A549 (cell line): ENCODE data around the gene TEAD4. TPM values are rescaled to one million over a fixed set of nuclear protein-coding genes. Genes with fewer than 3 reads are reported as not detected.

ENCODE experiments used
- ATAC-seq, 2 experiments: fragments of 200-7000 bp in 1 of 2; fragments of >200 bp in 1 of 2; cut with Nextera tagmentation in 1 of 2; cut with Tn5 transposase in 1 of 2; 3 replicates each; pipeline versions ENCODE4 v1.8.0 to v1.9.1; 2018 to 2020; ENCODE audit warnings: mild to moderate bottlenecking in 1 of 2, moderate library complexity in 1 of 2
- CTCF ChIA-PET: fragments of 300-600 bp; sonication (Branson Sonifier 250); formaldehyde crosslinking; extraction: SDS; loops from one replicate; lab custom pipeline; 2021; ENCODE audit warnings: antibody characterized with exemption, inconsistent platforms; lab: Yijun Ruan, JAX
- POLR2A ChIA-PET: fragments of 350-600 bp; formaldehyde crosslinking; extraction: SDS; loops from one replicate; lab custom pipeline; 2021; ENCODE audit warnings: antibody characterized with exemption, inconsistent platforms; lab: Yijun Ruan, JAX
- DNase-seq, 2 experiments: peaks; one replicate each; pipeline versions ENCODE4 v3.0.0 to v3.0.0-alpha.2; 2011 to 2016; ENCODE audit warnings: low read depth in 1 of 2, low spot score in 1 of 2
- FAIRE-seq: peaks from 2 replicates; lab custom pipeline; 2011; peaks lifted over from hg19 to GRCh38; lab: Jason Lieb, UNC
- H3K27ac ChIP-seq, 2 experiments: fragments of >200 bp; sonication (Bioruptor Twin); formaldehyde crosslinking; 3 replicates each; pipeline ENCODE4 v1.5.1; 2016 to 2017
- H3K4me1 ChIP-seq: fragments of >200 bp; sonication (Bioruptor Twin); formaldehyde crosslinking; 3 replicates; pipeline ENCODE4 v1.6.1; 2016
- H3K4me2 ChIP-seq: fragments of >200 bp; sonication (Bioruptor Twin); formaldehyde crosslinking; 3 replicates; pipeline ENCODE4 v1.6.1; 2016
- H3K4me3 ChIP-seq: fragments of >200 bp; sonication (Bioruptor Twin); formaldehyde crosslinking; 3 replicates; pipeline ENCODE4 v1.5.1; 2016
- H3K9me3 ChIP-seq: fragments of >200 bp; sonication (Bioruptor Twin); formaldehyde crosslinking; 3 replicates; pipeline ENCODE4 v1.6.1; 2016
- ATOH8 ChIP-seq: fragments of 250-450 bp; sonication (Bioruptor Pico); IDR thresholded peaks from 2 replicates; pipeline ENCODE4 v1.5.0; 2020; ENCODE audit warnings: low read depth, mild to moderate bottlenecking, moderate library complexity
- BHLHE40 ChIP-seq: IDR thresholded peaks from 2 replicates; pipeline ENCODE4 v1.6.1; 2012; ENCODE audit warnings: low read depth, low read length, inconsistent platforms
- CHD2 ChIP-seq: fragments of 150-350 bp; IDR thresholded peaks from 2 replicates; pipeline ENCODE4 v1.6.1; 2014; ENCODE audit warnings: low read length; ENCODE audit not compliant: partially characterized antibody
- CTCF ChIP-seq: fragments of >200 bp; sonication (Bioruptor Twin); formaldehyde crosslinking; IDR thresholded peaks from 3 replicates; pipeline ENCODE4 v1.5.1; 2016
- FOXS1 ChIP-seq: fragments of 250-450 bp; sonication (Bioruptor Pico); IDR thresholded peaks from 2 replicates; pipeline ENCODE4 v1.5.0; 2020; ENCODE audit warnings: mild to moderate bottlenecking, moderate library complexity
- GATA3 ChIP-seq: IDR thresholded peaks from 2 replicates; pipeline ENCODE4 v1.6.1; 2012; ENCODE audit warnings: borderline replicate concordance
- HDAC2 ChIP-seq: fragments of 200-600 bp; sonication (generic); IDR thresholded peaks from 2 replicates; pipeline ENCODE4 v1.6.1; 2016
- MAFK ChIP-seq: fragments of 450-650 bp; IDR thresholded peaks from 2 replicates; pipeline ENCODE4 v1.6.1; 2014; ENCODE audit not compliant: partially characterized antibody
- NR3C1 ChIP-seq: fragments of >200 bp; sonication (Bioruptor Twin); formaldehyde crosslinking; IDR thresholded peaks from 3 replicates; pipeline ENCODE4 v1.6.1; 2017
- PHF8 ChIP-seq: fragments of 200-600 bp; sonication (generic); IDR thresholded peaks from 2 replicates; pipeline ENCODE4 v1.6.1; 2016; ENCODE audit warnings: low read depth, mild to moderate bottlenecking, antibody characterized with exemption, moderate library complexity, borderline replicate concordance
- RAD21 ChIP-seq, 2 experiments: fragments of >200 bp in 1 of 2; sonication (Bioruptor Twin) in 1 of 2; formaldehyde crosslinking in 1 of 2; IDR thresholded peaks in 1 of 2; conservative IDR thresholded peaks in 1 of 2; 2 replicates in 1 of 2; 3 replicates in 1 of 2; pipeline ENCODE4 v1.6.1; 2012 to 2018; ENCODE audit warnings: inconsistent platforms in 1 of 2
- RARB ChIP-seq: fragments of 250-450 bp; sonication (Bioruptor Pico); IDR thresholded peaks from 2 replicates; pipeline ENCODE4 v1.8.0; 2021; ENCODE audit warnings: mild to moderate bottlenecking, moderate library complexity
- SMC3 ChIP-seq: fragments of >200 bp; sonication (Bioruptor Twin); formaldehyde crosslinking; IDR thresholded peaks from 3 replicates; pipeline ENCODE4 v1.6.1; 2018; ENCODE audit warnings: inconsistent platforms
- ZFP36 ChIP-seq: fragments of 450-650 bp; IDR thresholded peaks from 2 replicates; pipeline ENCODE4 v1.6.1; 2014; ENCODE audit warnings: borderline replicate concordance; ENCODE audit not compliant: partially characterized antibody
- ZSCAN20 ChIP-seq: fragments of 250-450 bp; sonication (Bioruptor Pico); IDR thresholded peaks from 2 replicates; pipeline ENCODE4 v1.8.0; 2022; ENCODE audit warnings: mild to moderate bottlenecking, moderate library complexity
- WGBS: methylation state at CpG from one replicate; pipeline ENCODE4 v1.1.6; 2017; ENCODE audit errors: missing lambda C conversion rate; 5-methylcytosine and 5-hydroxymethylcytosine counted together
- polyA plus RNA-seq, 4 experiments: library from polyadenylated mRNA; depleted of rRNA in 3 of 4; stranded (reverse); fragments of >200 nt; fragmentation: RNase III in 1 of 4; extraction: RNeasy Plus Mini Kit Qiagen cat#74134 plus additional on column Dnase treatment in 1 of 4; gene quantifications; 2 replicates in 3 of 4; 3 replicates in 1 of 4; pipeline ENCODE4 v1.2.3, GENCODE V29; 2011 to 2017
- TF ChIP-seq, protein P1 (sequence below): fragments of >200 bp; sonication (Bioruptor Twin); formaldehyde crosslinking; IDR thresholded peaks from 2 replicates; pipeline ENCODE4 v1.6.1; 2016
- TF ChIP-seq, protein P2 (sequence below): fragments of 150-350 bp; IDR thresholded peaks from 2 replicates; pipeline ENCODE4 v1.6.1; 2014; ENCODE audit warnings: low read depth, mild to moderate bottlenecking, low read length
- TF ChIP-seq, protein P3 (sequence below): IDR thresholded peaks from 2 replicates; pipeline ENCODE4 v1.6.1; 2012

TEAD4 gene
- polyA plus RNA-seq, 2 of the 4 experiments (the other 2 are of a cell fraction) = 22.6 to 31.8 TPM

DNA sequence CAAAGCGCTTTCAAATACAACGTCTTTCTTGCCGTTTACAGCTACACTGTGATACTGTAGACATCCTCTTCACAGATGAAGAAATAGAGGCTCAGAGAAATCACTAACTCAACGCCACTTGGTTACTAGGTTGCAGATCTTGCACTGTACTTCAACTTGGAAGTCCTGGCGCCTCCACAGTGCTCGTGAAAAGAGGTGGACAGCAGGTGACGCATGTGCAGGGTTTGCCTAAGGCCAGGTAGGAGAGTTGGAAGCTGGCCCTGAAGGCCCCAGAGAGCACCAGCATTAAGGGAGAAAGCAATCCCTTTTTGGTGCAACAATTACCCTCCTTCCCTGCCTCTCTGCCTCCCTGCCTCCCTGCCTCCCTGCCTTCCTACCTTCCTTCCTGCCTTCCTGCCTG, 95.2 kb downstream of the TEAD4 start:
- 63% methylated on average over 7 of the region's 7 CpGs for WGBS
- Histone ChIP-seq H3K9me3 (no peaks in the 10 kb centered on the region), H3K4me3 (no peak overlapping the region), H3K4me2 (no peak overlapping the region), H3K27ac (no peak overlapping the region), H3K4me1 (no peaks in the 10 kb centered on the region)
- CTCF ChIA-PET = interaction anchor here (0.6 to 2.5 kb wide), 5 partner anchors 12 to 201 kb away, joined by 3 to 12 read pairs (median 4); no protein-coding TSS in a partner anchor
- TF ChIP-seq FOXS1 (CRISPR knock-in tag) = no peak
- TF ChIP-seq, protein P1, sequence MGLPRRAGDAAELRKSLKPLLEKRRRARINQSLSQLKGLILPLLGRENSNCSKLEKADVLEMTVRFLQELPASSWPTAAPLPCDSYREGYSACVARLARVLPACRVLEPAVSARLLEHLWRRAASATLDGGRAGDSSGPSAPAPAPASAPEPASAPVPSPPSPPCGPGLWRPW = no peak
- TF ChIP-seq RAD21 (conservative IDR thresholded peaks at IDR 0.05 in 1 of 2, IDR thresholded peaks at IDR 0.05 in 1 of 2) = no peak
- no peak for TF ChIP-seq RARB (CRISPR knock-in tag)
- no peak for TF ChIP-seq ZFP36
- TF ChIP-seq ATOH8 (CRISPR knock-in tag) = no peak
- no peak for TF ChIP-seq MAFK
- no peak for TF ChIP-seq GATA3
- TF ChIP-seq BHLHE40 = no peak
- TF ChIP-seq, protein P2, sequence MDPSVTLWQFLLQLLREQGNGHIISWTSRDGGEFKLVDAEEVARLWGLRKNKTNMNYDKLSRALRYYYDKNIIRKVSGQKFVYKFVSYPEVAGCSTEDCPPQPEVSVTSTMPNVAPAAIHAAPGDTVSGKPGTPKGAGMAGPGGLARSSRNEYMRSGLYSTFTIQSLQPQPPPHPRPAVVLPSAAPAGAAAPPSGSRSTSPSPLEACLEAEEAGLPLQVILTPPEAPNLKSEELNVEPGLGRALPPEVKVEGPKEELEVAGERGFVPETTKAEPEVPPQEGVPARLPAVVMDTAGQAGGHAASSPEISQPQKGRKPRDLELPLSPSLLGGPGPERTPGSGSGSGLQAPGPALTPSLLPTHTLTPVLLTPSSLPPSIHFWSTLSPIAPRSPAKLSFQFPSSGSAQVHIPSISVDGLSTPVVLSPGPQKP = no peak
- TF ChIP-seq CHD2 = no peak
- no peak for TF ChIP-seq ZSCAN20 (CRISPR knock-in tag)
- TF ChIP-seq, protein P3, sequence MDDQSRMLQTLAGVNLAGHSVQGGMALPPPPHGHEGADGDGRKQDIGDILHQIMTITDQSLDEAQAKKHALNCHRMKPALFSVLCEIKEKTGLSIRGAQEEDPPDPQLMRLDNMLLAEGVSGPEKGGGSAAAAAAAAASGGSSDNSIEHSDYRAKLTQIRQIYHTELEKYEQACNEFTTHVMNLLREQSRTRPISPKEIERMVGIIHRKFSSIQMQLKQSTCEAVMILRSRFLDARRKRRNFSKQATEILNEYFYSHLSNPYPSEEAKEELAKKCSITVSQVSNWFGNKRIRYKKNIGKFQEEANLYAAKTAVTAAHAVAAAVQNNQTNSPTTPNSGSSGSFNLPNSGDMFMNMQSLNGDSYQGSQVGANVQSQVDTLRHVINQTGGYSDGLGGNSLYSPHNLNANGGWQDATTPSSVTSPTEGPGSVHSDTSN = no peak
- TF ChIP-seq PHF8 = no peak
- TF ChIP-seq NR3C1 = no peak
- TF ChIP-seq HDAC2 = no peak
- DNase-seq = no peak
- FAIRE-seq = no peak
- no peak for ATAC-seq
- POLR2A ChIA-PET = no interaction called here

DNA sequence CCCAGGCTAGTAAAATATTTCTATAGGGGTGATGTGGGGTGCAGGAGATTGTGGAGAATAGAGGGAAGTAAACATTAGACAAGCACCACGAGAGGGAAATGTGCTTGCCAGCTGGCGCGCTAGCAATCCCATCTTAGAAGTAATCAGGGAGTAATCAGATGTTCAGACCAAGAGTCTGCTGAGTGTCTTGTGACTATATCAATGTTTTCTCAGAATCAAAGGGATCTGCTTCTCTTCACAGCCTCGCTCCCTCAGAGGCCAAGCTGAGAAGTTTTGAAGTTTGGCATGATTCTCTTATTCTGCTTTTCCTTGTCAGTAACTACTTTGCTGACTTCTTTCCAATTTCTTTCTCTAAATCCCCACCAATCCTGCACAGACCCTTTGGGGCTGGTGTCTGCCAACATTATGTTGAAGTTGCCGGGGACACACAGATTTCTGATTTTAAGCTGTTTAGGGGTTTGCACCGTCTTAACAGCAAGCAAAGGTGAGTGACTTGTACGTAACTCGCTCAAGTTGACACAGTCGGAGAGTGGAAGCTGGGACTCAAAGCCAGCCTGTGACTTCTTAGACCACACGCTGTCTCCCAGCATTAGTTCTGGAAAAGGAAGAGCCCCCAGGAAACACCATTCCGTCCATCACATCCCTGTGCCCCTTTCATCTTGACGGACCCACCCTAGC, 96.0 kb downstream of the TEAD4 start:
- ATAC-seq = 0 out of 6 replicates have a peak, but pooled peaks of 1 of the 2 experiments have one; percentile 19
- Histone ChIP-seq H3K4me1 (no peaks in the 10 kb centered on the region), H3K4me3 (no peak overlapping the region), H3K4me2 (no peak overlapping the region), H3K9me3 (no peaks in the 10 kb centered on the region), H3K27ac (no peak overlapping the region)
- POLR2A ChIA-PET = no interaction called here
- DNase-seq = no peak
- no peak for TF ChIP-seq SMC3
- no peak for TF ChIP-seq CTCF
- no peak for TF ChIP-seq NR3C1
- 83% methylated on average over 12 of the region's 12 CpGs for WGBS
- CTCF ChIA-PET = interaction anchor here (0.6 to 2.5 kb wide), 5 partner anchors 8 to 201 kb away, joined by 3 to 12 read pairs (median 3); no protein-coding TSS in a partner anchor
- FAIRE-seq = no peak
